LNCaP clone FGC (cell line): ENCODE measurements around the gene PYDC1.

Experiments
- DNase-seq: peaks from one replicate; pipeline ENCODE4 v3.0.0-alpha.2; 2011; ENCODE audit warnings: low read depth
- H3K4me3 ChIP-seq: 2 replicates; pipeline ENCODE4 v1.5.1; 2011; ENCODE audit warnings: mild to moderate bottlenecking, low read depth, low read length, control low read depth
- TF ChIP-seq, protein P1 (sequence below): IDR thresholded peaks from 2 replicates; pipeline ENCODE4 v1.5.1; 2012; ENCODE audit warnings: mild to moderate bottlenecking; ENCODE audit not compliant: control insufficient read depth, insufficient read depth; ENCODE audit errors: extremely low read depth

Gene PYDC1

DNA sequence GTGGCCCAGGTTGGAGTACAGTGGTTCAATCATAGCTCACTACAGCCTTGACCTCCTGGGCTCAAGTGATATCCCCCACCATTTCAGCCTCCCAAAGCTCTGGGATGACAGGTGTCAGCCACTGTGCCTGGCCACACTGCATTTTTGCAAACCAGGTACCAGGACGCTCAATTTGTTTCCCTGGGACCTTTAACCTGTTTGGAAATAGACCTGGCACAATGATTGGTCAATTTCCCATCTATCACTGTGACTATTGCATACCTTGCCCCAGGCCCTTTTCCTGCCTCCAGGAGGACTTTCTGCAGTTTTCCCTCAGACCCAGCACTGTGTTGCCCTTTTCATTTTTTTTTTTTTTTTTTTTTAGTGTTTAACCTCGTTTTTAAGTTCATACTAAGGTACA lies 48.1 kb downstream of the PYDC1 start:
- no peak for DNase-seq
- H3K4me3 ChIP-seq, result no peak overlapping the region
- TF ChIP-seq, protein P1, sequence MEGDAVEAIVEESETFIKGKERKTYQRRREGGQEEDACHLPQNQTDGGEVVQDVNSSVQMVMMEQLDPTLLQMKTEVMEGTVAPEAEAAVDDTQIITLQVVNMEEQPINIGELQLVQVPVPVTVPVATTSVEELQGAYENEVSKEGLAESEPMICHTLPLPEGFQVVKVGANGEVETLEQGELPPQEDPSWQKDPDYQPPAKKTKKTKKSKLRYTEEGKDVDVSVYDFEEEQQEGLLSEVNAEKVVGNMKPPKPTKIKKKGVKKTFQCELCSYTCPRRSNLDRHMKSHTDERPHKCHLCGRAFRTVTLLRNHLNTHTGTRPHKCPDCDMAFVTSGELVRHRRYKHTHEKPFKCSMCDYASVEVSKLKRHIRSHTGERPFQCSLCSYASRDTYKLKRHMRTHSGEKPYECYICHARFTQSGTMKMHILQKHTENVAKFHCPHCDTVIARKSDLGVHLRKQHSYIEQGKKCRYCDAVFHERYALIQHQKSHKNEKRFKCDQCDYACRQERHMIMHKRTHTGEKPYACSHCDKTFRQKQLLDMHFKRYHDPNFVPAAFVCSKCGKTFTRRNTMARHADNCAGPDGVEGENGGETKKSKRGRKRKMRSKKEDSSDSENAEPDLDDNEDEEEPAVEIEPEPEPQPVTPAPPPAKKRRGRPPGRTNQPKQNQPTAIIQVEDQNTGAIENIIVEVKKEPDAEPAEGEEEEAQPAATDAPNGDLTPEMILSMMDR, result no peak

DNA sequence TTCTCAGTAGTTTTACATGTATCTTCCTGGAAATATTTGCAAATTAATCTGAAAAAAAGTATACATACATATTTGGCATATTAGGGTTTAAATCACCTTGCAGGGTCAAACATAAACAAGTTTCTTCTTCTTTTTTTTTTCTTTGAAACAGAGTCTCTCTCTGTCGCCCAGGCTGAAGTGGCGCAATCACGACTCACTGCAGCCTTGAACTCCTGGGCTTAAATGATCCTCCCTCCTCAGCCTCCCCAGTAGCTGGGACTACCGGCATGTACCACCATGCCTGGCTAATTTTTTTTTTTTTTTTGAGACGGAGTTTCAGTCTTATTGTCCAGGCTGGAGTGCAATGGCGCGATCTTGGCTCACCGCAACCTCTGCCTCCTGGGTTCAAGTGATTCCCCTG lies 49.6 kb downstream of the PYDC1 start:
- no peak for DNase-seq
- H3K4me3 ChIP-seq, result no peak overlapping the region
- TF ChIP-seq, protein P1, result no peak
